H1 (cell line): ENCODE measurements around the gene ZNF256.

Experiments used
- CHD2 ChIP-seq: IDR thresholded peaks from 2 replicates; pipeline ENCODE4 v1.6.1; 2012; ENCODE audit warnings: low read length, improper control_type of control experiment
- POLR2AphosphoS5 ChIP-seq: IDR thresholded peaks from 2 replicates; pipeline ENCODE4 v1.6.1; 2011; ENCODE audit warnings: low read depth, low read length
- RAD21 ChIP-seq, 2 experiments: IDR thresholded peaks in 1 of 2; conservative IDR thresholded peaks in 1 of 2; 2 replicates each; pipeline ENCODE4 v1.6.1; 2011; ENCODE audit warnings: low read depth in 2 of 2, low read length in 2 of 2, improper control_type of control experiment in 1 of 2, inconsistent platforms in 1 of 2, mild to moderate bottlenecking in 1 of 2, moderate library complexity in 1 of 2
- SAP30 ChIP-seq: fragments of 300-600 bp; sonication (generic); IDR thresholded peaks from 2 replicates; pipeline ENCODE4 v1.7.1; 2012; ENCODE audit warnings: low read length, moderate library complexity, mild to moderate bottlenecking, inconsistent platforms; ENCODE audit not compliant: insufficient read depth, insufficient replicate concordance
- TCF12 ChIP-seq: IDR thresholded peaks from 2 replicates; pipeline ENCODE4 v1.6.1; 2011; ENCODE audit warnings: low read depth, mild to moderate bottlenecking, low read length
- TEAD4 ChIP-seq: IDR thresholded peaks from 2 replicates; pipeline ENCODE4 v1.6.1; 2012; ENCODE audit warnings: low read depth, low read length, inconsistent platforms, mixed read lengths
- TF ChIP-seq, protein P1 (sequence below), 3 experiments: IDR thresholded peaks; 1 replicate in 2 of 3; 2 replicates in 1 of 3; pipeline versions ENCODE4 v1.5.1 to v1.6.1; 2011; ENCODE audit warnings: low read length in 3 of 3, mild to moderate bottlenecking in 3 of 3, inconsistent platforms in 2 of 3, low read depth in 1 of 3, moderate library complexity in 1 of 3; ENCODE audit not compliant: insufficient read depth in 1 of 3; ENCODE audit errors: control extremely low read depth in 1 of 3

DNA sequence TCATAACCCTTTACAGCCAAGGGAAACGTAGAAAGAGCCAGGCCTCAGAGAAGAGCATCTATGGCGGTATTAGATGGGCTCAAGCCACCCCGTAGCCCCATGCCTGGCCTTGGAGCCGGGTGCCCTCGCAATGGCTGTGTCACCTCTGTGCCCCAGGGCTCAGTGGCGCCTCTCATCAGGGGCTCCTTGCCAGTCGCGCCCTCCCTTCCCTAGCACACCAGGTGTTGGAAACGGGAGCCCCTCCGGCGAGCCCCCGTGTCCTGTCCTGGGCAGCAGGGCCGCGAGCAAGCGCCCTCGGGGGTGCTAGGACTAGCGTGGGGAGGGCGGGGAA, 453 bp downstream of the ZNF256 start:
- TF ChIP-seq, protein P1, sequence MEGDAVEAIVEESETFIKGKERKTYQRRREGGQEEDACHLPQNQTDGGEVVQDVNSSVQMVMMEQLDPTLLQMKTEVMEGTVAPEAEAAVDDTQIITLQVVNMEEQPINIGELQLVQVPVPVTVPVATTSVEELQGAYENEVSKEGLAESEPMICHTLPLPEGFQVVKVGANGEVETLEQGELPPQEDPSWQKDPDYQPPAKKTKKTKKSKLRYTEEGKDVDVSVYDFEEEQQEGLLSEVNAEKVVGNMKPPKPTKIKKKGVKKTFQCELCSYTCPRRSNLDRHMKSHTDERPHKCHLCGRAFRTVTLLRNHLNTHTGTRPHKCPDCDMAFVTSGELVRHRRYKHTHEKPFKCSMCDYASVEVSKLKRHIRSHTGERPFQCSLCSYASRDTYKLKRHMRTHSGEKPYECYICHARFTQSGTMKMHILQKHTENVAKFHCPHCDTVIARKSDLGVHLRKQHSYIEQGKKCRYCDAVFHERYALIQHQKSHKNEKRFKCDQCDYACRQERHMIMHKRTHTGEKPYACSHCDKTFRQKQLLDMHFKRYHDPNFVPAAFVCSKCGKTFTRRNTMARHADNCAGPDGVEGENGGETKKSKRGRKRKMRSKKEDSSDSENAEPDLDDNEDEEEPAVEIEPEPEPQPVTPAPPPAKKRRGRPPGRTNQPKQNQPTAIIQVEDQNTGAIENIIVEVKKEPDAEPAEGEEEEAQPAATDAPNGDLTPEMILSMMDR (IDR thresholded peaks at IDR 0.05; ENCODE audit: control extremely low read depth in 1 of 3, insufficient read depth in 1 of 3, low read depth in 1 of 3, low read length in 3 of 3) = no peak
- no peak for TF ChIP-seq SAP30
- no peak for TF ChIP-seq POLR2AphosphoS5
- TF ChIP-seq RAD21 (IDR thresholded peaks at IDR 0.05 in 1 of 2, conservative IDR thresholded peaks at IDR 0.05 in 1 of 2; ENCODE audit: low read depth in 2 of 2, low read length in 2 of 2) = no peak
- TF ChIP-seq CHD2 = no peak
- no peak for TF ChIP-seq TCF12
- TF ChIP-seq TEAD4 = no peak
